ENCODE measurements around the gene DPF1. TPM values are rescaled to one million over a fixed set of nuclear protein-coding genes. Genes with fewer than 3 reads are reported as not detected.
A peak's percentile ranks its signal among the peaks of the same experiment; 100 is the strongest.

DPF1 gene
- total RNA-seq, 1 experiment from 2014 or later = 7.5 TPM

- Histone ChIP-seq H3K27me3 (ENCODE audit: control insufficient read depth, insufficient read depth, low read length) (peaks cover 2% of the 10 kb centered on the region; the same call in 1 of the 2 replicates), H3K27ac (ENCODE audit: low read length) (no peak overlapping the region), H3K36me3 (ENCODE audit: control insufficient read depth, insufficient read depth, low read length) (no peaks in the 10 kb centered on the region), H3K4me3 (ENCODE audit: low read depth in 2 of 2, low read length in 2 of 2) (peak overlapping the region; percentile 48 to 57), H3K9me3 (ENCODE audit: control insufficient read depth, insufficient read depth, low read depth, low read length) (no peaks in the 10 kb centered on the region), H3K4me1 (ENCODE audit: control insufficient read depth, insufficient read depth, low read length) (peaks cover 13% of the 10 kb centered on the region)
- in situ Hi-C loops (cut with HindIII; ENCODE audit: low pct_unique_long_range_greater_than_20kb, low sequenced_read_pairs) (no loop called here), intact Hi-C loops (cut with micrococcal nuclease; ENCODE audit: unreplicated experiment) (loop anchor here (10.0 kb wide), 1 partner anchor 324 kb away; the partner anchor contains the start of genes SIPA1L3 and WDR87)
- CTCF ChIA-PET = no interaction called here
- DNase-seq (ENCODE audit: low read depth, low spot score) (no peak), ATAC-seq (peak; percentile 2; the same call in 1 of the 2 replicates)
- BruUV-seq (replicated peaks) = no TSS peak
- TF ChIP-seq, protein P1, sequence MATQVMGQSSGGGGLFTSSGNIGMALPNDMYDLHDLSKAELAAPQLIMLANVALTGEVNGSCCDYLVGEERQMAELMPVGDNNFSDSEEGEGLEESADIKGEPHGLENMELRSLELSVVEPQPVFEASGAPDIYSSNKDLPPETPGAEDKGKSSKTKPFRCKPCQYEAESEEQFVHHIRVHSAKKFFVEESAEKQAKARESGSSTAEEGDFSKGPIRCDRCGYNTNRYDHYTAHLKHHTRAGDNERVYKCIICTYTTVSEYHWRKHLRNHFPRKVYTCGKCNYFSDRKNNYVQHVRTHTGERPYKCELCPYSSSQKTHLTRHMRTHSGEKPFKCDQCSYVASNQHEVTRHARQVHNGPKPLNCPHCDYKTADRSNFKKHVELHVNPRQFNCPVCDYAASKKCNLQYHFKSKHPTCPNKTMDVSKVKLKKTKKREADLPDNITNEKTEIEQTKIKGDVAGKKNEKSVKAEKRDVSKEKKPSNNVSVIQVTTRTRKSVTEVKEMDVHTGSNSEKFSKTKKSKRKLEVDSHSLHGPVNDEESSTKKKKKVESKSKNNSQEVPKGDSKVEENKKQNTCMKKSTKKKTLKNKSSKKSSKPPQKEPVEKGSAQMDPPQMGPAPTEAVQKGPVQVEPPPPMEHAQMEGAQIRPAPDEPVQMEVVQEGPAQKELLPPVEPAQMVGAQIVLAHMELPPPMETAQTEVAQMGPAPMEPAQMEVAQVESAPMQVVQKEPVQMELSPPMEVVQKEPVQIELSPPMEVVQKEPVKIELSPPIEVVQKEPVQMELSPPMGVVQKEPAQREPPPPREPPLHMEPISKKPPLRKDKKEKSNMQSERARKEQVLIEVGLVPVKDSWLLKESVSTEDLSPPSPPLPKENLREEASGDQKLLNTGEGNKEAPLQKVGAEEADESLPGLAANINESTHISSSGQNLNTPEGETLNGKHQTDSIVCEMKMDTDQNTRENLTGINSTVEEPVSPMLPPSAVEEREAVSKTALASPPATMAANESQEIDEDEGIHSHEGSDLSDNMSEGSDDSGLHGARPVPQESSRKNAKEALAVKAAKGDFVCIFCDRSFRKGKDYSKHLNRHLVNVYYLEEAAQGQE (IDR thresholded peaks at IDR 0.05; ENCODE audit: insufficient read depth in 1 of 2, low read depth in 2 of 2, low read length in 1 of 2) = no peak
- TF ChIP-seq CTCF (IDR thresholded peaks at IDR 0.05) = no peak
- TF ChIP-seq SIN3A (IDR thresholded peaks at IDR 0.05; ENCODE audit: borderline replicate concordance, insufficient read depth, low read depth, low read length) = peak; percentile 51; the same call in 1 of the 2 replicates
- no peak for TF ChIP-seq POLR2AphosphoS5 (IDR thresholded peaks at IDR 0.05; ENCODE audit: low read depth, low read length)
- TF ChIP-seq TCF7L2 (IDR thresholded peaks at IDR 0.05; ENCODE audit: low read depth, low read length) = peak; percentile 82
- POLR2A ChIA-PET = interaction anchor here (0.6 kb wide), 1 partner anchor 268 kb away, joined by 4 read pairs; no protein-coding TSS in a partner anchor
Observed at GRCh38 chr19:38228491-38229439, 4.7 kb upstream of the DPF1 start.

DNA sequence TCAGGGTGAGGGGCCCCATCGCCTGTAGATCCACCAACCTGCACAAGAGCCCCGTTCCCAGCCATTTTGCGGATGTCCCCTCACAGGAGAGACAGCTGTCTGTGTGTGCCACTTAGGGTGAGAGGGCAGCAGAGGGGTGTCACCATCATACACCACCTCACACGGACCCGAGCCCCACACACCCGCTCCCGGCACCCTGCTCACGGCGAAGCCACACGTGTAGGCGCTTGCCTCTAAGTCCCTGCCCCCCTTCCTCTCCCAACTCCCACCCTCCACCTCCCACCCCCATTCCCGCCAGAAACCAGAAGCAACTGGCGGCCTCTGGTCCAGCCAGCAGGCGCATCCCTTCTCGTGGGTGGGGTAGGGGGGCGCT is 4.0 kb upstream of the DPF1 start:
- in situ Hi-C loops (cut with HindIII; ENCODE audit: low pct_unique_long_range_greater_than_20kb, low sequenced_read_pairs) = no loop called here
- no peak for ATAC-seq
- BruUV-seq (replicated peaks) = no TSS peak
- Histone ChIP-seq H3K27me3 (ENCODE audit: control insufficient read depth, insufficient read depth, low read length) (peaks cover 2% of the 10 kb centered on the region; the same call in 1 of the 2 replicates), H3K36me3 (ENCODE audit: control insufficient read depth, insufficient read depth, low read length) (no peaks in the 10 kb centered on the region), H3K4me3 (ENCODE audit: low read depth in 2 of 2, low read length in 2 of 2) (no peak overlapping the region), H3K4me1 (ENCODE audit: control insufficient read depth, insufficient read depth, low read length) (peaks cover 13% of the 10 kb centered on the region), H3K27ac (ENCODE audit: low read length) (no peak overlapping the region), H3K9me3 (ENCODE audit: control insufficient read depth, insufficient read depth, low read depth, low read length) (no peaks in the 10 kb centered on the region)
- intact Hi-C loops (cut with micrococcal nuclease; ENCODE audit: unreplicated experiment) = loop anchor here (10.0 kb wide), 1 partner anchor 323 kb away; the partner anchor contains the start of genes SIPA1L3 and WDR87
- no peak for DNase-seq (ENCODE audit: low read depth, low spot score)
- TF ChIP-seq CTCF (IDR thresholded peaks at IDR 0.05) (no peak), TCF7L2 (IDR thresholded peaks at IDR 0.05; ENCODE audit: low read depth, low read length) (no peak), SIN3A (IDR thresholded peaks at IDR 0.05; ENCODE audit: borderline replicate concordance, insufficient read depth, low read depth, low read length) (no peak), POLR2AphosphoS5 (IDR thresholded peaks at IDR 0.05; ENCODE audit: low read depth, low read length) (no peak)
- TF ChIP-seq, protein P1 (IDR thresholded peaks at IDR 0.05; ENCODE audit: insufficient read depth in 1 of 2, low read depth in 2 of 2, low read length in 1 of 2) = no peak
- CTCF ChIA-PET = no interaction called here
- POLR2A ChIA-PET = interaction anchor here (0.6 kb wide), 1 partner anchor 268 kb away, joined by 4 read pairs; no protein-coding TSS in a partner anchor

Data from Panc1 (cell line).